Breast epithelium (tissue), 3 donors: ENCODE measurements around the gene MAB21L4.
"Not testable (repeated sequence)": the region's sequence is repeated elsewhere in the genome, so short reads cannot be mapped to it uniquely, and the experiment has no call there.

Source experiments
- POLR2A ChIP-seq: fragments of 450-650 bp; IDR thresholded peaks from one replicate; pipeline ENCODE4 v1.6.1; 2016; ENCODE audit warnings: antibody characterized with exemption, mild to moderate bottlenecking, moderate library complexity
- TF ChIP-seq, protein P1 (sequence below), 3 donors: fragments of 450-650 bp; IDR thresholded peaks; one replicate each; pipeline ENCODE4 v1.5.1; 2016 to 2017; ENCODE audit warnings: antibody characterized with exemption in 3 of 3, mild to moderate bottlenecking in 3 of 3, moderate library complexity in 3 of 3

DNA sequence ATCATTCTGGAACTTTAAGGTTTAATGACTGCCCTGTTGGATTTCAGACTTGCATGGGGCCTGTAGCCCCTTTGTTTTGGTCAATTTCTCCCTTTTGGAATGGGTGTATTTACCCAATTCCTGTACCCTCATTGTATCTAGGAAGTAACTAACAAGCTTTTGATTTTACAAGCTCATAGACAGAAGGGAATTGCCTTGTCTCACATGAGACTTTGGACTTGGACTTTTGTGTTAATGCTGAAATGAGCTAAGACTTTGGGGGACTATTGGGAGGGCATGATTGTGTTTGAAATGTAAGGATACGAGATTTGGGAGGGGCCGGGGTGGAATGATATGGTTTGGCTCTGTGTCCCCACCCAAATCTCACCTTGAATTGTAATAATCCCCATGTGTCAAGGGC is 49.6 kb downstream of the MAB21L4 start:
- TF ChIP-seq POLR2A, result not testable (repeated sequence)
- TF ChIP-seq, protein P1, sequence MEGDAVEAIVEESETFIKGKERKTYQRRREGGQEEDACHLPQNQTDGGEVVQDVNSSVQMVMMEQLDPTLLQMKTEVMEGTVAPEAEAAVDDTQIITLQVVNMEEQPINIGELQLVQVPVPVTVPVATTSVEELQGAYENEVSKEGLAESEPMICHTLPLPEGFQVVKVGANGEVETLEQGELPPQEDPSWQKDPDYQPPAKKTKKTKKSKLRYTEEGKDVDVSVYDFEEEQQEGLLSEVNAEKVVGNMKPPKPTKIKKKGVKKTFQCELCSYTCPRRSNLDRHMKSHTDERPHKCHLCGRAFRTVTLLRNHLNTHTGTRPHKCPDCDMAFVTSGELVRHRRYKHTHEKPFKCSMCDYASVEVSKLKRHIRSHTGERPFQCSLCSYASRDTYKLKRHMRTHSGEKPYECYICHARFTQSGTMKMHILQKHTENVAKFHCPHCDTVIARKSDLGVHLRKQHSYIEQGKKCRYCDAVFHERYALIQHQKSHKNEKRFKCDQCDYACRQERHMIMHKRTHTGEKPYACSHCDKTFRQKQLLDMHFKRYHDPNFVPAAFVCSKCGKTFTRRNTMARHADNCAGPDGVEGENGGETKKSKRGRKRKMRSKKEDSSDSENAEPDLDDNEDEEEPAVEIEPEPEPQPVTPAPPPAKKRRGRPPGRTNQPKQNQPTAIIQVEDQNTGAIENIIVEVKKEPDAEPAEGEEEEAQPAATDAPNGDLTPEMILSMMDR (IDR thresholded peaks at IDR 0.05), result not testable (repeated sequence)
